Measurements from ENCODE around the gene PLK5. TPM values are rescaled to one million over a fixed set of nuclear protein-coding genes. Genes with fewer than 3 reads are reported as not detected.
A peak's percentile ranks its signal among the peaks of the same experiment; 100 is the strongest.
"Not testable (repeated sequence)": the region's sequence is repeated elsewhere in the genome, so short reads cannot be mapped to it uniquely, and the experiment has no call there.

Gene PLK5
- not detected for total RNA-seq

- DNase-seq (no peak), ATAC-seq (no peak)
- ChIA-PET CTCF (no interaction called here), POLR2A (no interaction called here)
- Mint-ChIP-seq H3K27me3 (ENCODE audit: low read depth) (peaks cover 25% of the 10 kb centered on the region), H3K9me3 (ENCODE audit: insufficient read depth) (no peaks in the 10 kb centered on the region), H3K27ac (no peak within 1 kb of the TSS), H3K36me3 (ENCODE audit: low read depth) (no peaks in the 10 kb centered on the region), H3K4me3 (no peak within 1 kb of the TSS), H3K4me1 (ENCODE audit: low read depth) (peaks cover 2% of the 10 kb centered on the region)
These were observed at the start of gene PLK5 for GRCh38 chr19:1523412-1524286. TSS of gene PLK5 (plus strand) at chr19:1524077. CDS start at chr19:1526997, 2,920 bp downstream.

GRCh38 chr19:1474765-1475351, 49.0 kb upstream of the PLK5 start:
- Mint-ChIP-seq H3K4me1 (ENCODE audit: low read depth) (peaks cover 29% of the 10 kb centered on the region), H3K4me3 (no peak overlapping the region), H3K27ac (no peak overlapping the region), H3K36me3 (ENCODE audit: low read depth) (peaks cover 11% of the 10 kb centered on the region), H3K9me3 (ENCODE audit: insufficient read depth) (no peaks in the 10 kb centered on the region), H3K27me3 (ENCODE audit: low read depth) (peaks cover 15% of the 10 kb centered on the region)
- DNase-seq (no peak), ATAC-seq (no peak)
- ChIA-PET CTCF (no interaction called here), POLR2A (no interaction called here)

- CTCF ChIA-PET, result no interaction called here
- Mint-ChIP-seq H3K4me3 (no peak overlapping the region), H3K9me3 (ENCODE audit: insufficient read depth) (no peaks in the 10 kb centered on the region), H3K27ac (no peak overlapping the region), H3K36me3 (ENCODE audit: low read depth) (peaks cover 11% of the 10 kb centered on the region), H3K27me3 (ENCODE audit: low read depth) (peaks cover 12% of the 10 kb centered on the region), H3K4me1 (ENCODE audit: low read depth) (peaks cover 25% of the 10 kb centered on the region)
- POLR2A ChIA-PET, result no interaction called here
- no peak for DNase-seq
- no peak for ATAC-seq
These were observed 48.0 kb upstream of the PLK5 start for GRCh38 chr19:1475751-1476437.

GRCh38 chr19:1477056-1477455, 46.8 kb upstream of the PLK5 start:
- CTCF ChIA-PET, result interaction anchor here (0.6 kb wide), 1 partner anchor 62 kb away, joined by 3 read pairs; no protein-coding TSS in a partner anchor
- peak overlapping the region; percentile 39 for H3K27ac Mint-ChIP-seq
- DNase-seq; POLR2A ChIA-PET; H3K9me3 Mint-ChIP-seq (ENCODE audit: insufficient read depth); ATAC-seq; H3K27me3 Mint-ChIP-seq (ENCODE audit: low read depth): not testable (repeated sequence)
- peaks cover 11% of the 10 kb centered on the region for H3K36me3 Mint-ChIP-seq (ENCODE audit: low read depth)
- H3K4me3 Mint-ChIP-seq, result peak overlapping the region; percentile 58
- peaks cover 18% of the 10 kb centered on the region for H3K4me1 Mint-ChIP-seq (ENCODE audit: low read depth)

GRCh38 chr19:1478934-1479707, 44.8 kb upstream of the PLK5 start, which contains the start of gene C19orf25:
TSS of gene C19orf25 (minus strand) at chr19:1479215. CDS start at chr19:1478903, 312 bp downstream.
- peaks cover 18% of the 10 kb centered on the region for H3K4me1 Mint-ChIP-seq (ENCODE audit: low read depth)
- DNase-seq, result peak; percentile 96
- peak within 1 kb of the TSS; percentile 99 for H3K4me3 Mint-ChIP-seq
- POLR2A ChIA-PET, result interaction anchor here (0.6 kb wide), 1 partner anchor 65 kb away, joined by 3 read pairs; no protein-coding TSS in a partner anchor
- H3K36me3 Mint-ChIP-seq (ENCODE audit: low read depth), result peaks cover 9% of the 10 kb centered on the region
- CTCF ChIA-PET, result no interaction called here
- ATAC-seq, result peak; percentile 94
- H3K27me3 Mint-ChIP-seq (ENCODE audit: low read depth), result no peaks in the 10 kb centered on the region
- H3K27ac Mint-ChIP-seq, result peak within 1 kb of the TSS; percentile 98
- H3K9me3 Mint-ChIP-seq (ENCODE audit: insufficient read depth), result no peaks in the 10 kb centered on the region

GRCh38 chr19:1481224-1481892, 42.5 kb upstream of the PLK5 start:
- Mint-ChIP-seq H3K4me3 (no peak overlapping the region), H3K36me3 (ENCODE audit: low read depth) (peaks cover 9% of the 10 kb centered on the region), H3K27ac (no peak overlapping the region), H3K4me1 (ENCODE audit: low read depth) (peaks cover 18% of the 10 kb centered on the region), H3K27me3 (ENCODE audit: low read depth) (no peaks in the 10 kb centered on the region), H3K9me3 (ENCODE audit: insufficient read depth) (no peaks in the 10 kb centered on the region)
- no peak for ATAC-seq
- ChIA-PET POLR2A (no interaction called here), CTCF (no interaction called here)
- no peak for DNase-seq

- Mint-ChIP-seq H3K27me3 (ENCODE audit: low read depth) (no peaks in the 10 kb centered on the region), H3K9me3 (ENCODE audit: insufficient read depth) (no peaks in the 10 kb centered on the region), H3K4me1 (ENCODE audit: low read depth) (peaks cover 17% of the 10 kb centered on the region), H3K36me3 (ENCODE audit: low read depth) (peaks cover 9% of the 10 kb centered on the region), H3K27ac (no peak overlapping the region), H3K4me3 (no peak overlapping the region)
- CTCF ChIA-PET, result no interaction called here
- no peak for DNase-seq
- no peak for ATAC-seq
- POLR2A ChIA-PET, result no interaction called here
These were observed 42.0 kb upstream of the PLK5 start for GRCh38 chr19:1481893-1482360.

- ATAC-seq (no peak), DNase-seq (no peak)
- H3K36me3 Mint-ChIP-seq (ENCODE audit: low read depth), result peaks cover 4% of the 10 kb centered on the region
- peaks cover 11% of the 10 kb centered on the region for H3K4me1 Mint-ChIP-seq (ENCODE audit: low read depth)
- H3K9me3 Mint-ChIP-seq (ENCODE audit: insufficient read depth), result no peaks in the 10 kb centered on the region
- POLR2A ChIA-PET, result no interaction called here
- H3K27ac Mint-ChIP-seq, result no peak overlapping the region
- no peaks in the 10 kb centered on the region for H3K27me3 Mint-ChIP-seq (ENCODE audit: low read depth)
- CTCF ChIA-PET, result no interaction called here
- H3K4me3 Mint-ChIP-seq, result no peak overlapping the region
These were observed 41.3 kb upstream of the PLK5 start for GRCh38 chr19:1482361-1483130.

GRCh38 chr19:1483131-1483978, 40.5 kb upstream of the PLK5 start:
- ChIA-PET POLR2A (no interaction called here), CTCF (no interaction called here)
- H3K36me3 Mint-ChIP-seq (ENCODE audit: low read depth), result peaks cover 4% of the 10 kb centered on the region
- DNase-seq (no peak), ATAC-seq (no peak)
- no peak overlapping the region for H3K27ac Mint-ChIP-seq
- no peaks in the 10 kb centered on the region for H3K27me3 Mint-ChIP-seq (ENCODE audit: low read depth)
- H3K9me3 Mint-ChIP-seq (ENCODE audit: insufficient read depth), result no peaks in the 10 kb centered on the region
- peaks cover 8% of the 10 kb centered on the region for H3K4me1 Mint-ChIP-seq (ENCODE audit: low read depth)
- H3K4me3 Mint-ChIP-seq, result no peak overlapping the region

- ATAC-seq (no peak), DNase-seq (no peak)
- H3K27me3 Mint-ChIP-seq (ENCODE audit: low read depth), result no peaks in the 10 kb centered on the region
- ChIA-PET CTCF (no interaction called here), POLR2A (no interaction called here)
- H3K36me3 Mint-ChIP-seq (ENCODE audit: low read depth), result peaks cover 3% of the 10 kb centered on the region
- no peak overlapping the region for H3K4me3 Mint-ChIP-seq
- H3K27ac Mint-ChIP-seq, result no peak overlapping the region
- peaks cover 7% of the 10 kb centered on the region for H3K4me1 Mint-ChIP-seq (ENCODE audit: low read depth)
- no peaks in the 10 kb centered on the region for H3K9me3 Mint-ChIP-seq (ENCODE audit: insufficient read depth)
These were observed 39.9 kb upstream of the PLK5 start for GRCh38 chr19:1483979-1484428.

Measured in activated CD8-positive, alpha-beta T cell treated with anti-CD3 and anti-CD28 coated beads, Interleukin-2, amount 10 ng/mL, durations not matched to agents 7 days and 5 days (primary cell).